WTC11 (cell line): Measurements from ENCODE around the gene KCND2. TPM values are rescaled to one million over a fixed set of nuclear protein-coding genes. Genes with fewer than 3 reads are reported as not detected.

Source experiments
- ATAC-seq: fragments of 200-7000 bp; cut with Tn5 transposase; 2 replicates; pipeline ENCODE4 v1.10.0; 2021; ENCODE audit warnings: mild to moderate bottlenecking, moderate library complexity
- CTCF ChIA-PET: fragments of 300-600 bp; sonication (Branson Sonifier 250); formaldehyde crosslinking; loops from one replicate; lab custom pipeline; 2021; ENCODE audit warnings: antibody characterized with exemption; lab: Charles Lee
- POLR2A ChIA-PET: fragments of 350-600 bp; sonication (Branson Sonifier 250); formaldehyde crosslinking; loops from one replicate; lab custom pipeline; 2021; ENCODE audit warnings: antibody characterized with exemption; lab: Charles Lee
- DNase-seq: peaks from one replicate; pipeline ENCODE4 v3.0.0; 2021; ENCODE audit warnings: low spot score
- H3K27ac Mint-ChIP-seq: 2 replicates; pipeline ENCODE4 v1.8.0; 2021; ENCODE audit warnings: mixed read lengths
- H3K27me3 Mint-ChIP-seq: 2 replicates; pipeline ENCODE4 v1.8.0; 2021; ENCODE audit warnings: low read depth, mild to moderate bottlenecking, moderate library complexity, mixed read lengths
- H3K36me3 Mint-ChIP-seq: 2 replicates; pipeline ENCODE4 v1.8.0; 2021; ENCODE audit warnings: mixed read lengths
- H3K4me1 Mint-ChIP-seq: 2 replicates; pipeline ENCODE4 v1.8.0; 2022; ENCODE audit warnings: mixed read lengths
- H3K4me3 Mint-ChIP-seq: 2 replicates; pipeline ENCODE4 v1.8.0; 2021; ENCODE audit warnings: mild to moderate bottlenecking, moderate library complexity, mixed read lengths
- H3K9me3 Mint-ChIP-seq: 2 replicates; pipeline ENCODE4 v1.8.0; 2021; ENCODE audit warnings: mixed read lengths
- FOXP1 ChIP-seq: sonication (generic); formaldehyde crosslinking; IDR thresholded peaks from 2 replicates; pipeline ENCODE4 v1.8.0; 2022; ENCODE audit warnings: missing genetic modification reagents, mild to moderate bottlenecking, moderate library complexity, borderline replicate concordance
- GABPB1 ChIP-seq: sonication (generic); formaldehyde crosslinking; IDR thresholded peaks from 2 replicates; pipeline ENCODE4 v1.8.1; 2023; ENCODE audit warnings: mild to moderate bottlenecking, missing genetic modification reagents
- MYBL2 ChIP-seq: sonication (generic); formaldehyde crosslinking; IDR thresholded peaks from 2 replicates; pipeline ENCODE4 v1.8.1; 2023; ENCODE audit warnings: mild to moderate bottlenecking, moderate library complexity, missing genetic modification reagents
- NFE2L1 ChIP-seq: sonication (generic); formaldehyde crosslinking; IDR thresholded peaks from 2 replicates; pipeline ENCODE4 v1.8.1; 2023; ENCODE audit warnings: missing genetic modification reagents
- RELA ChIP-seq: sonication (generic); formaldehyde crosslinking; IDR thresholded peaks from 2 replicates; pipeline ENCODE4 v1.8.1; 2022; ENCODE audit warnings: missing genetic modification reagents, mild to moderate bottlenecking, borderline replicate concordance
- SP1 ChIP-seq: sonication (generic); formaldehyde crosslinking; conservative IDR thresholded peaks from 2 replicates; pipeline ENCODE4 v1.8.1; 2022; ENCODE audit warnings: missing genetic modification reagents
- ZBTB21 ChIP-seq: sonication (generic); formaldehyde crosslinking; IDR thresholded peaks from 2 replicates; pipeline ENCODE4 v1.8.1; 2023; ENCODE audit warnings: mild to moderate bottlenecking, missing genetic modification reagents, borderline replicate concordance
- ZNF671 ChIP-seq: fragments of 250-450 bp; sonication (Bioruptor Pico); IDR thresholded peaks from 2 replicates; pipeline ENCODE4 v1.8.0; 2021; ENCODE audit warnings: mild to moderate bottlenecking
- total RNA-seq: library from RNA; stranded (reverse); gene quantifications from 3 replicates; pipeline ENCODE4 v1.2.3, GENCODE V29; 2021
- TF ChIP-seq, protein P1 (sequence below): sonication (generic); formaldehyde crosslinking; conservative IDR thresholded peaks from 2 replicates; pipeline ENCODE4 v1.8.1; 2022; ENCODE audit warnings: mild to moderate bottlenecking, missing genetic modification reagents
- TF ChIP-seq, protein P2 (sequence below): sonication (generic); formaldehyde crosslinking; IDR thresholded peaks from 2 replicates; pipeline ENCODE4 v1.8.1; 2022; ENCODE audit warnings: mild to moderate bottlenecking, missing genetic modification reagents, moderate library complexity, borderline replicate concordance
- TF ChIP-seq, protein P3 (sequence below): fragments of 250-450 bp; sonication (Bioruptor Pico); IDR thresholded peaks from 2 replicates; pipeline ENCODE4 v1.9.0; 2021; ENCODE audit warnings: mild to moderate bottlenecking, borderline replicate concordance
- TF ChIP-seq, protein P4 (sequence below): fragments of 250-450 bp; sonication (Bioruptor Pico); IDR thresholded peaks from 2 replicates; pipeline ENCODE4 v1.9.0; 2021; ENCODE audit warnings: mild to moderate bottlenecking
- TF ChIP-seq, protein P5 (sequence below): sonication (generic); formaldehyde crosslinking; IDR thresholded peaks from 2 replicates; pipeline ENCODE4 v1.8.0; 2023; ENCODE audit warnings: missing genetic modification reagents, mild to moderate bottlenecking, borderline replicate concordance
- TF ChIP-seq, protein P6 (sequence below): sonication (generic); formaldehyde crosslinking; IDR thresholded peaks from 2 replicates; pipeline ENCODE4 v1.8.1; 2023; ENCODE audit warnings: mild to moderate bottlenecking, missing genetic modification reagents, moderate library complexity

Gene KCND2
- total RNA-seq, 1 experiment from 2014 or later = 4.6 TPM

DNA sequence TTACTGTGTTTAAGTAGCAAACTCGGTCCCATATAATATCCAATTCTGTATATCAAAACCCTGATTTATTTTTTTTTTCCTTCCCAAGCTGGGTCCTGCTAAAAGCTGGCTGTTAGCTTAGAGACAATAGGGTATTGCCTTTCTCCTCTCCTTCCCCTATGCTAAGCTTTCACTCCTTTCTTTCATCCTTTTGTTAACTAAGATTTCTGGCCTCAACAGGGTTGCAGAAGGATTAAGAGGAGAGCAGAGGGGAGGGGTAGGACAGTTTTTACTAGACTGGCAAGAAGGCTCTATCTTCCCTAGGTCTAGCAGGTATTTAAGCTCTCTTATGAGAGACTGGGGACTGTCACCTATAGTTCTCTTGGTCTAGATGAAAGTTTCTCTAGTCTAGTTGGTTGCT is 229.2 kb downstream of the KCND2 start:
- ATAC-seq = peak; percentile 98
- peaks cover 35% of the 10 kb centered on the region for H3K4me1 Mint-ChIP-seq

More for the DNA sequence above, 229.2 kb downstream of the KCND2 start:
- no peak overlapping the region for H3K4me3 Mint-ChIP-seq
- TF ChIP-seq SP1 (no peak), MYBL2 (CRISPR knock-in tag) (no peak), ZBTB21 (CRISPR knock-in tag) (no peak), GABPB1 (CRISPR knock-in tag) (no peak), ZNF671 (no peak), NFE2L1 (CRISPR knock-in tag) (no peak), RELA (no peak), FOXP1 (no peak)
- TF ChIP-seq, protein P1, sequence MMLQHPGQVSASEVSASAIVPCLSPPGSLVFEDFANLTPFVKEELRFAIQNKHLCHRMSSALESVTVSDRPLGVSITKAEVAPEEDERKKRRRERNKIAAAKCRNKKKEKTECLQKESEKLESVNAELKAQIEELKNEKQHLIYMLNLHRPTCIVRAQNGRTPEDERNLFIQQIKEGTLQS = no peak
- TF ChIP-seq, protein P2, sequence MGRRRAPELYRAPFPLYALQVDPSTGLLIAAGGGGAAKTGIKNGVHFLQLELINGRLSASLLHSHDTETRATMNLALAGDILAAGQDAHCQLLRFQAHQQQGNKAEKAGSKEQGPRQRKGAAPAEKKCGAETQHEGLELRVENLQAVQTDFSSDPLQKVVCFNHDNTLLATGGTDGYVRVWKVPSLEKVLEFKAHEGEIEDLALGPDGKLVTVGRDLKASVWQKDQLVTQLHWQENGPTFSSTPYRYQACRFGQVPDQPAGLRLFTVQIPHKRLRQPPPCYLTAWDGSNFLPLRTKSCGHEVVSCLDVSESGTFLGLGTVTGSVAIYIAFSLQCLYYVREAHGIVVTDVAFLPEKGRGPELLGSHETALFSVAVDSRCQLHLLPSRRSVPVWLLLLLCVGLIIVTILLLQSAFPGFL (CRISPR knock-in tag) = no peak
- TF ChIP-seq, protein P3, sequence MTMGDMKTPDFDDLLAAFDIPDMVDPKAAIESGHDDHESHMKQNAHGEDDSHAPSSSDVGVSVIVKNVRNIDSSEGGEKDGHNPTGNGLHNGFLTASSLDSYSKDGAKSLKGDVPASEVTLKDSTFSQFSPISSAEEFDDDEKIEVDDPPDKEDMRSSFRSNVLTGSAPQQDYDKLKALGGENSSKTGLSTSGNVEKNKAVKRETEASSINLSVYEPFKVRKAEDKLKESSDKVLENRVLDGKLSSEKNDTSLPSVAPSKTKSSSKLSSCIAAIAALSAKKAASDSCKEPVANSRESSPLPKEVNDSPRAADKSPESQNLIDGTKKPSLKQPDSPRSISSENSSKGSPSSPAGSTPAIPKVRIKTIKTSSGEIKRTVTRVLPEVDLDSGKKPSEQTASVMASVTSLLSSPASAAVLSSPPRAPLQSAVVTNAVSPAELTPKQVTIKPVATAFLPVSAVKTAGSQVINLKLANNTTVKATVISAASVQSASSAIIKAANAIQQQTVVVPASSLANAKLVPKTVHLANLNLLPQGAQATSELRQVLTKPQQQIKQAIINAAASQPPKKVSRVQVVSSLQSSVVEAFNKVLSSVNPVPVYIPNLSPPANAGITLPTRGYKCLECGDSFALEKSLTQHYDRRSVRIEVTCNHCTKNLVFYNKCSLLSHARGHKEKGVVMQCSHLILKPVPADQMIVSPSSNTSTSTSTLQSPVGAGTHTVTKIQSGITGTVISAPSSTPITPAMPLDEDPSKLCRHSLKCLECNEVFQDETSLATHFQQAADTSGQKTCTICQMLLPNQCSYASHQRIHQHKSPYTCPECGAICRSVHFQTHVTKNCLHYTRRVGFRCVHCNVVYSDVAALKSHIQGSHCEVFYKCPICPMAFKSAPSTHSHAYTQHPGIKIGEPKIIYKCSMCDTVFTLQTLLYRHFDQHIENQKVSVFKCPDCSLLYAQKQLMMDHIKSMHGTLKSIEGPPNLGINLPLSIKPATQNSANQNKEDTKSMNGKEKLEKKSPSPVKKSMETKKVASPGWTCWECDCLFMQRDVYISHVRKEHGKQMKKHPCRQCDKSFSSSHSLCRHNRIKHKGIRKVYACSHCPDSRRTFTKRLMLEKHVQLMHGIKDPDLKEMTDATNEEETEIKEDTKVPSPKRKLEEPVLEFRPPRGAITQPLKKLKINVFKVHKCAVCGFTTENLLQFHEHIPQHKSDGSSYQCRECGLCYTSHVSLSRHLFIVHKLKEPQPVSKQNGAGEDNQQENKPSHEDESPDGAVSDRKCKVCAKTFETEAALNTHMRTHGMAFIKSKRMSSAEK (CRISPR knock-in tag) = no peak
- TF ChIP-seq, protein P4, sequence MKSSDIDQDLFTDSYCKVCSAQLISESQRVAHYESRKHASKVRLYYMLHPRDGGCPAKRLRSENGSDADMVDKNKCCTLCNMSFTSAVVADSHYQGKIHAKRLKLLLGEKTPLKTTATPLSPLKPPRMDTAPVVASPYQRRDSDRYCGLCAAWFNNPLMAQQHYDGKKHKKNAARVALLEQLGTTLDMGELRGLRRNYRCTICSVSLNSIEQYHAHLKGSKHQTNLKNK (CRISPR knock-in tag) = no peak
- TF ChIP-seq, protein P5, sequence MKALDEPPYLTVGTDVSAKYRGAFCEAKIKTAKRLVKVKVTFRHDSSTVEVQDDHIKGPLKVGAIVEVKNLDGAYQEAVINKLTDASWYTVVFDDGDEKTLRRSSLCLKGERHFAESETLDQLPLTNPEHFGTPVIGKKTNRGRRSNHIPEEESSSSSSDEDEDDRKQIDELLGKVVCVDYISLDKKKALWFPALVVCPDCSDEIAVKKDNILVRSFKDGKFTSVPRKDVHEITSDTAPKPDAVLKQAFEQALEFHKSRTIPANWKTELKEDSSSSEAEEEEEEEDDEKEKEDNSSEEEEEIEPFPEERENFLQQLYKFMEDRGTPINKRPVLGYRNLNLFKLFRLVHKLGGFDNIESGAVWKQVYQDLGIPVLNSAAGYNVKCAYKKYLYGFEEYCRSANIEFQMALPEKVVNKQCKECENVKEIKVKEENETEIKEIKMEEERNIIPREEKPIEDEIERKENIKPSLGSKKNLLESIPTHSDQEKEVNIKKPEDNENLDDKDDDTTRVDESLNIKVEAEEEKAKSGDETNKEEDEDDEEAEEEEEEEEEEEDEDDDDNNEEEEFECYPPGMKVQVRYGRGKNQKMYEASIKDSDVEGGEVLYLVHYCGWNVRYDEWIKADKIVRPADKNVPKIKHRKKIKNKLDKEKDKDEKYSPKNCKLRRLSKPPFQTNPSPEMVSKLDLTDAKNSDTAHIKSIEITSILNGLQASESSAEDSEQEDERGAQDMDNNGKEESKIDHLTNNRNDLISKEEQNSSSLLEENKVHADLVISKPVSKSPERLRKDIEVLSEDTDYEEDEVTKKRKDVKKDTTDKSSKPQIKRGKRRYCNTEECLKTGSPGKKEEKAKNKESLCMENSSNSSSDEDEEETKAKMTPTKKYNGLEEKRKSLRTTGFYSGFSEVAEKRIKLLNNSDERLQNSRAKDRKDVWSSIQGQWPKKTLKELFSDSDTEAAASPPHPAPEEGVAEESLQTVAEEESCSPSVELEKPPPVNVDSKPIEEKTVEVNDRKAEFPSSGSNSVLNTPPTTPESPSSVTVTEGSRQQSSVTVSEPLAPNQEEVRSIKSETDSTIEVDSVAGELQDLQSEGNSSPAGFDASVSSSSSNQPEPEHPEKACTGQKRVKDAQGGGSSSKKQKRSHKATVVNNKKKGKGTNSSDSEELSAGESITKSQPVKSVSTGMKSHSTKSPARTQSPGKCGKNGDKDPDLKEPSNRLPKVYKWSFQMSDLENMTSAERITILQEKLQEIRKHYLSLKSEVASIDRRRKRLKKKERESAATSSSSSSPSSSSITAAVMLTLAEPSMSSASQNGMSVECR (CRISPR knock-in tag) = no peak
- TF ChIP-seq, protein P6, sequence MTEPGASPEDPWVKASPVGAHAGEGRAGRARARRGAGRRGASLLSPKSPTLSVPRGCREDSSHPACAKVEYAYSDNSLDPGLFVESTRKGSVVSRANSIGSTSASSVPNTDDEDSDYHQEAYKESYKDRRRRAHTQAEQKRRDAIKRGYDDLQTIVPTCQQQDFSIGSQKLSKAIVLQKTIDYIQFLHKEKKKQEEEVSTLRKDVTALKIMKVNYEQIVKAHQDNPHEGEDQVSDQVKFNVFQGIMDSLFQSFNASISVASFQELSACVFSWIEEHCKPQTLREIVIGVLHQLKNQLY = no peak
- no peaks in the 10 kb centered on the region for H3K36me3 Mint-ChIP-seq
- no peaks in the 10 kb centered on the region for H3K9me3 Mint-ChIP-seq
- ChIA-PET CTCF (interaction anchor here (1.1 kb wide), 1 partner anchor 53 kb away, joined by 3 read pairs; no protein-coding TSS in a partner anchor), POLR2A (no interaction called here)
- DNase-seq = no peak
- no peaks in the 10 kb centered on the region for H3K27me3 Mint-ChIP-seq
- no peak overlapping the region for H3K27ac Mint-ChIP-seq
